GDM1 (cell line): ENCODE data around the gene CREB3L1.
A peak's percentile ranks its signal among the peaks of the same experiment; 100 is the strongest.

ENCODE experiments used
- DNase-seq: peaks from one replicate; lab custom pipeline; 2025; lab: John Stamatoyannopoulos, UW

Gene CREB3L1

DNA sequence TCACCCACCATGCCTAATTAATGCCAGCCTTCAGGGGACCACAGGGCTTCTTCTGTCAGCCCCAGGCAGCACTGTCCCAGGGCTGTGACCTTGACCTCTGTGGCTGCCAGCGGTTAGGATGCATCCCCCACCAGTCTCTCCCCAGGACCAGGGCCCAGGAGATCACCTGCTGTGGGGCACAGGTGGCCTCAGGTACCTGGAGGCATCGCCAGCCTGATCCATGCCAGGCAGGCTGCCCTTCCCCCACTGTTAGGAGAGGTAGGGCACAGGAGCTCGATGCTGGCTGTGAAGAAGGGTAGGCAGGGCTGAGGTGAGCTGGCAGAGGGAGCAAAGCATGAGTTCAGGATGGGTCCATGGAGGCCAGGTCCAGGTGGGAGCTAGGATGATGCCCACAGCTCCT lies 87.3 kb downstream of the CREB3L1 start:
- no peak for DNase-seq

DNA sequence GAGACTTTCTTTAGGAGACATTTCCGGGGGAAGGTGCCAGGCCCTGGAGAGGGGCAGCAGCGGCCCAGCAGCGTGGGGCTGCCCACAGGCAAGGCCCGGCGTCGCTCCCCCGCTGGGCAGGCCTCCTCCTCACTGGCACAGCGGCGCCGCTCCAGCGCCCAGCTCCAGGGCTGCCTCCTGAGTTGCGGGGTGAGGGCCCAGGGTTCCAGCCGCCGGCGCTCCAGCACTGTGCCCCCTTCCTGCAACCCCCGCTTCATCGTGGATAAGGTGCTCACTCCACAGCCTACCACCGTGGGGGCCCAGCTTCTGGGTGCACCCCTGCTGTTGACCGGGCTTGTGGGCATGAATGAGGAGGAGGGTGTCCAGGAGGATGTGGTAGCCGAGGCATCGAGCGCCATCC lies 88.8 kb downstream of the CREB3L1 start:
- no peak for DNase-seq

DNA sequence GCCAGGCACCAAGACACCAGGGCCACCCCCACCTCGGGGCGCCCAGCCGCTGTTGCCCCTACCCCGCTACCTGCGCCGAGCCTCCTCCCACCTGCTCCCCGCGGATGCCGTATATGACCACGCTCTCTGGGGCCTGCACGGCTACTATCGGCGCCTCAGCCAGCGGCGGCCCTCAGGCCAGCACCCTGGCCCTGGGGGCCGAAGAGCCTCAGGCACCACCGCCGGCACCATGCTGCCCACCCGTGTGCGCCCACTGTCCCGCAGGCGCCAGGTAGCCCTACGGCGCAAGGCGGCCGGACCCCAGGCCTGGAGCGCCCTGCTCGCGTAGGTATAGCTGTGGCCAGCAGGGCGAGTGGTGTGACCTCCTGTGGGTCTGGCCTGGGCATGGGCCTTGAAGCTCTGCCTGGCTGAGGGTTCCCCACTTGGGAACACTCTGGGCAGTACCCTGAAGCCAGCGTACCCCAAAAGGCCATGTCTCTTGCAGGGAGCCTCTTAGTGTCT lies 89.2 kb downstream of the CREB3L1 start:
- DNase-seq, result no peak

DNA sequence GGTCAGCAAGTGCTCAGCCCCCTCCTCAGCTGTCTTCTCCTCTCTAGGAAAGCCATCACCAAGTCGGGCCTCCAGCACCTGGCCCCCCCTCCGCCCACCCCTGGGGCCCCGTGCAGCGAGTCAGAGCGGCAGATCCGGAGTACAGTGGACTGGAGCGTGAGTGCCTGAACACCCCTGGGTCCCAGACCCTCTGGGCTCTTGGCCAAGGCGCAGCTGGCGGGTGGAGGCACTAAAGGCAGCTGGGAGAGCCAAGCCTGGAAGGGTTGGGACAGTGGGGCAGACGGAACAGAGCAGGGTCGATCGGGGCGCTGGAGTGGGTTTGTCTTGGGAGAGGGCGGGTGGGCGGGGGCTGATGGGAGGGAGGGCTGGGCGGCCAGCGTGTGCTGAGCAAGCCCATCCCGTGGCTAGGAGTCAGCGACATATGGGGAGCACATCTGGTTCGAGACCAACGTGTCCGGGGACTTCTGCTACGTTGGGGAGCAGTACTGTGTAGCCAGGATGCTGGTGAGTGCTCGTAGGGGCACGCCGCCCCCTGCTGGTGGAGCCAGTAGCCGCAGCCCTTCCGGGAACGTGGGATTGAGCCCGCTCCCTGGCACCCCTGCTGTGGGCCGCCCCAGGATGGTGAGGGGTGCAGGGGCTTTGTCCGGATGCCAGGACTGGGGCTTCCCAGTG lies 89.9 kb downstream of the CREB3L1 start:
- peak; percentile 21 for DNase-seq

DNA sequence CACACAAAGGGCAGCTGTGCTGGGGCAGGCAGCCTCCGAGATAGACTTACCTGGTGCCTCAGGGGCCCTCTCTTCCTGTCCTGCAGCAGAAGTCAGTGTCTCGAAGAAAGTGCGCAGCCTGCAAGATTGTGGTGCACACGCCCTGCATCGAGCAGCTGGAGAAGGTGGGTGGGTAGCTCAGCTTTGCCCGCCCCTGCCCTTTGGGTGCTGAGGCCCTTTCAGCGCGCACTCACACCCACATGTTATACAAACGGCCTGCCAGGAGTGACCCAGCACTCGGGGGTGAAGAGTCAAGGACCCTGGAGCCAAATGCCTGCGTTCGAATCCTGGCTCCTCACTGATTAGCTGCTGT lies 90.4 kb downstream of the CREB3L1 start:
- DNase-seq, result no peak

DNA sequence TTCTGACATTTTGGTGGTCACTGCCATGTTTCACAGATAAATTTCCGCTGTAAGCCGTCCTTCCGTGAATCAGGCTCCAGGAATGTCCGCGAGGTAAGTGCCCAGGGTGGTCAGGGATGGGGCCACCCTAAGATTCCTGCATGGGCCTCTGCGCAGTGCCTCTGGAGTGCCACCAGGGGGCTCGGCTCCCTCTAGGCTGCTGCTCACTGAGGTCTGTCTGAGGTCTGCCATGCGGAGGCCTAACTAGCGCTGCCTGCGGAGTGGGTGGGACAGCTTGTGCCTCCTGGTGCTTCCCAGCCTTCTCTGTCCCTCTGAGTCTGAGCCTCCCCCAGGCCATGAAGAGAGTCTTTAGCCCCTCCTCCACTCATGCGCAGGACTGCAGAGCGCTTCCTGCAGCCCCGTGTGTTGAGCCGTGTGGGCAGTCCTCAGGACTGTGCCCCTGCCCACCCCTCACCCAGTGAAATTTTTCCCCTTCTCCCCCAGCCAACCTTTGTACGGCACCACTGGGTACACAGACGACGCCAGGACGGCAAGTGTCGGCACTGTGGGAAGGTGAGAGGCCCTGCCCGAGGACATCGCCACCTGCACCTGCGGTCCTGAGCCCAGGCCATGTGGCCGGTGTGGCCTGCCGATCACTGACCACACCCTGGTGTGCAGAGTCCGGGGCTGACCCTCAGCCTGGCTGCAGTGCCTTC lies 92.1 kb downstream of the CREB3L1 start:
- peak; percentile 30 for DNase-seq

DNA sequence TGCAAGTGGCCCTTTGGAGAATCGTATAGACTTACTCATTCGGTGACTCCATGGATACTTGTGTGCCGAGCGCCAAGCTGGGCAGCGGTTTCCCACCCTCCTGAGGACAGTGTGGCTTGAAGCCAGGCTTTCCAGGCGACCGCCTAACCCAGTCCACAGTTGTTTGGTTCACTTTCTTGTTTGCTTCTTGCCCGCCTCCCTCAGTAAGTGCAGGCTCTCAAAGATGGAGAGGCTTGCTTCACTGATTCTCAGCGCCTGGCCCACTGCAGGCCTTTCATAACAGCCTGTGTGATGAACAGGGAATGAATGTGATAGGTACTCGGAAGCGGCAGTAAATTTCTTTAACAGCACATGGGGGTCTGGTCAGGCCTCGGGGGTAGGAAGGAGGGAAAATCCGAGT lies 92.8 kb downstream of the CREB3L1 start:
- no peak for DNase-seq
